Suprapubic skin (tissue), 3 donors: ENCODE measurements around the gene LCE5A.

Source experiments
- POLR2A ChIP-seq, 2 donors: fragments of 450-650 bp; IDR thresholded peaks; one replicate each; pipeline ENCODE4 v1.6.1; 2017; ENCODE audit warnings: antibody characterized with exemption in 2 of 2, mild to moderate bottlenecking in 2 of 2, moderate library complexity in 2 of 2
- TF ChIP-seq, protein P1 (sequence below), 2 donors: fragments of 200-600 bp in 1 of 2; fragments of 450-650 bp in 1 of 2; sonication (generic) in 1 of 2; IDR thresholded peaks; one replicate each; pipeline ENCODE4 v1.5.1; 2016 to 2019; ENCODE audit warnings: antibody characterized with exemption in 2 of 2, mild to moderate bottlenecking in 1 of 2, moderate library complexity in 1 of 2

DNA sequence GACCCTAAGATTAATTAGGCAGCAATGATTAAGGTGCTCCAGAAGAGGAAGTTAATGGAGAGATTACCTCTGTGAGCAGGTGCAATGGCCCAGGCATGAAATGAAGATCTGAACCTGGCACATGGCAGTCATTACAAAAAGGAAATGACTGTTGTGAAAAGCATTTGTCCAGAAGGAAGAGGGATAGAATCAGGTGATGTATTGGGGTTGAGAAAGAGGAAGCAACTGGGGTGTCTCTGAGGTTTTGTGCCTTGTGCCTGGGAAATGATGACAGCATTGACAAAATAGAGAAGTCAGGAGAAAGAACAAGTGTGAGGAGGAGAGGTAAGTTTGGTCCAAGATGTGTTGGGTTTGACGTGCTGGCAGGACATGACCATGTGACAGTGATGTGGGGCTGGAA lies 9.2 kb downstream of the LCE5A start:
- TF ChIP-seq POLR2A (IDR thresholded peaks at IDR 0.05): no peak
- TF ChIP-seq, protein P1, sequence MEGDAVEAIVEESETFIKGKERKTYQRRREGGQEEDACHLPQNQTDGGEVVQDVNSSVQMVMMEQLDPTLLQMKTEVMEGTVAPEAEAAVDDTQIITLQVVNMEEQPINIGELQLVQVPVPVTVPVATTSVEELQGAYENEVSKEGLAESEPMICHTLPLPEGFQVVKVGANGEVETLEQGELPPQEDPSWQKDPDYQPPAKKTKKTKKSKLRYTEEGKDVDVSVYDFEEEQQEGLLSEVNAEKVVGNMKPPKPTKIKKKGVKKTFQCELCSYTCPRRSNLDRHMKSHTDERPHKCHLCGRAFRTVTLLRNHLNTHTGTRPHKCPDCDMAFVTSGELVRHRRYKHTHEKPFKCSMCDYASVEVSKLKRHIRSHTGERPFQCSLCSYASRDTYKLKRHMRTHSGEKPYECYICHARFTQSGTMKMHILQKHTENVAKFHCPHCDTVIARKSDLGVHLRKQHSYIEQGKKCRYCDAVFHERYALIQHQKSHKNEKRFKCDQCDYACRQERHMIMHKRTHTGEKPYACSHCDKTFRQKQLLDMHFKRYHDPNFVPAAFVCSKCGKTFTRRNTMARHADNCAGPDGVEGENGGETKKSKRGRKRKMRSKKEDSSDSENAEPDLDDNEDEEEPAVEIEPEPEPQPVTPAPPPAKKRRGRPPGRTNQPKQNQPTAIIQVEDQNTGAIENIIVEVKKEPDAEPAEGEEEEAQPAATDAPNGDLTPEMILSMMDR (IDR thresholded peaks at IDR 0.05): no peak
